HG02981 (cell line): ENCODE results near the gene NFASC.

Experiments used
- ATAC-seq: cut with Tn5 transposase; IDR thresholded peaks from one replicate; pipeline ENCODE4 v1.9.1; 2021; ENCODE audit warnings: mild to moderate bottlenecking, moderate library complexity; ENCODE audit not compliant: unreplicated experiment

The NFASC gene

DNA sequence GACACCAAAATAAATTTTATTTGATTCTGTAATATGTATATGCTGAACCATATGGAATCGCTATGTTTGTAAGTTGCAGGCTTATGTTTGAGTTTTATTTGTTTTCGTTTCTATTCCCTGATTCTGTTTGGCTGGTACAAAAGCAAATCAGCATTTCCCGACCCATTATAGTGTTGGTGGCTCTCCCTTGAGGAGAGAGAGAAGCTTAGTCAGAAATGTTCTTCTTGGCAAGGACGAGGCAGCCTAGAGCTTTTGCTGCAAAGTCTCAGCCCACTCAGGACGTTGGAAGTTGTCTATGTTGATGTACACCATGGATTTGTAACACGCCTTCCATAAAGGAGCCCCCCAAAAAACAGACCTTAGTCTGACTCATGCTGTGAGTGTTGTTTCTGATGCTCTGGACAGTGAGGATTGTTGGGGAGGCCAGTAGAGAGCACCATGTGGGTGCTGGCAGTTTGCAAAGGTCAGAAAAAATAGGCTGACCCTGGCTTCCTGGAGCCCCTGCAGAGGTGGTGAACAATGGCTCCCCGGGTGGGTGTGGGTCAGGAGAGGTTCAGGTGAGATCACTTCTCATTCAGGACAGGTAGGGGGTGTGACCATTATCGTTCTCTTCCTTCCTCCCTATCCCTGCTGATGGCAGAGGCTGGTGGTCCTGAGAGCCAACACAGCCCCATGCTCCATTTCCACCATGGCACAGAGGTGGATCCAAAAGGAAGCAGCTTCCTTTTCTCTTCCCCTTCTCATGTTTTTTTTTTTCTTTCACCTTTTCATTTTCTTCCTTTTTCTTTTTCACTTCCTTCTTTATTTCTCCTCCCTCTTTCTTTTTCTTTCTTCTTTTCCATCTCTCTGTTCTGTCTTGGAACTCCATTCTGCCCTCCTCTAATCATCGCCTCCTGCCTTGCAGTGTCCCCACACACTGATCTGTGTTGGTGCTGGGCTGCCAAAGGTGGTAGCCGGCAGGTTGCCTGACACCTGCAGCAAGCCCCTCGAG, 88.0 kb downstream of the NFASC start:
- ATAC-seq: no peak

DNA sequence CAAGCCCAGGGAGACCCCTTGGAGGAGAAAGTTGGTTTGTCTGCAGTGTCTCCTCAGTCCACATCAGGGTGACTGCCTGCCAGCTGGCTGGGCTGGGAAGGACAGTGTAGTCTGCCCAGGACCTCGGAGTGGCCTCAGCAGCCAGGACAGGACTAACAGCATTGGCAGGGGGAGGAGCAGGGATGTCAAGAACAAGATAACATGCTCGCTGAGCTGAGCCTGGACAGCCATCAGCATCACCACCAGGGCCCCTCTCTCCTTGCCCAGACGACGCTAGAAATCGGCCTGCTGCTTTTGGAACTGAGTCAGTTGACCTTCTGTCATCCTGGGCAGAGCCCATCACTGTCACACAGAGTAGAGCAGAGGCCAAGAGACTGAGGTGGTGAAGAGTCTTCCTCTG, 88.7 kb downstream of the NFASC start:
- no peak for ATAC-seq

DNA sequence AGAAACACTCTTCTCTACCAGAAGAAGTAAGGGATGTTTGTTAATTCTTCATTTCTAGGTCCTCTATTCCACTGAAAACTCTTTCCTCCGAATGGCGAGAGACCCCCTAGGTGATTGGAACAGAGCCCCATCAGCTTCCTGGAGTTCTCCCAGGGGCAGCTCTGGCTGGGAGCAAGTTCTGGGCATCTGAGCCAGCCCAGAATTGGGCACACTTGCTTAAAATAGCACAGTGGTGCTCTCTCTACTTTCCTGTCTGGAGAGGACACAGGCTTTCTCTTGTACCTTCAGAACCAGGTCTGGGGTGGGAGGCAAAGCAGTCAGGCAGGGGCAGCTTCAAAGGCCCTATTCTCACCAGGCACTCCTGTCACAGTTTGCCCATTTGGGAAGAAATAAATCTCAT, 89.2 kb downstream of the NFASC start:
- no peak for ATAC-seq

DNA sequence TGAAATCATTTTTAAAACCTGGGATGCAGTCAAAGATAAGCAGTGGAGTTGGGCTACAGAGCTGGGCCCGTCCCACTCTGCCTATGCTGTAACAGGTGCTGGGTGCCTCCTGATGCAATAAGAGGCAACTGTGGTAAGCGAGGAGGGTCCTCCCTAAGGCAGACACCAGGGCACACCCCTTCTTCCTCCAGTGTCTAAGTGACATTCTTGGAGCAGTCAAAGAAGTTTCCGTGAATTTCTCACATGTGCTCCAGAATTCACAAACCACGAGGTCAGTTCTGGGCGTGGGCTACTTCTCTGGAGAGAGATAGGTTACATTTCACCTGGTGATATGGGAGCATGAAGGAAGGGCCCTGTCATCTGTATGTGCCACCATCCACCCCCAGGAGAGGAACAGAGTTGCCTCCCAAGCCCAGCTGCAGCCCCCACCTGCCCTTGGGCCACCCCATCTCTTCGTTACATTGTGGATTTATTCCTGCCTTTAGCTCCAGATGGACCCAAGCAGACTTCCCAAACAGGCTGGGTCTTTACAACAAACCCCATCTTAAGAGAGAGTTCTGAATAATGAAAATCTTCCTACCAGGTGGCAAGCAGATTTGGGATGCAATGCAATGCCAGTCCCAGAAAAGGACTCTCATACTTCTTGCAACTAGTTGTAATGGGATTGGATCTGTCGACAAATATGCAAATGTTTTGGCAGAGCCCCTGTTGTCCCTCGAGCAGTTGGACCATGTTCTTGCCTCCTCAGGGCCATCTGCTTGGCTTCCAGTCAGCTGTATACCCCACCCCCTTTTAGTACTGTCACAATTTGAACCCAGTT, 89.9 kb downstream of the NFASC start:
- no peak for ATAC-seq

DNA sequence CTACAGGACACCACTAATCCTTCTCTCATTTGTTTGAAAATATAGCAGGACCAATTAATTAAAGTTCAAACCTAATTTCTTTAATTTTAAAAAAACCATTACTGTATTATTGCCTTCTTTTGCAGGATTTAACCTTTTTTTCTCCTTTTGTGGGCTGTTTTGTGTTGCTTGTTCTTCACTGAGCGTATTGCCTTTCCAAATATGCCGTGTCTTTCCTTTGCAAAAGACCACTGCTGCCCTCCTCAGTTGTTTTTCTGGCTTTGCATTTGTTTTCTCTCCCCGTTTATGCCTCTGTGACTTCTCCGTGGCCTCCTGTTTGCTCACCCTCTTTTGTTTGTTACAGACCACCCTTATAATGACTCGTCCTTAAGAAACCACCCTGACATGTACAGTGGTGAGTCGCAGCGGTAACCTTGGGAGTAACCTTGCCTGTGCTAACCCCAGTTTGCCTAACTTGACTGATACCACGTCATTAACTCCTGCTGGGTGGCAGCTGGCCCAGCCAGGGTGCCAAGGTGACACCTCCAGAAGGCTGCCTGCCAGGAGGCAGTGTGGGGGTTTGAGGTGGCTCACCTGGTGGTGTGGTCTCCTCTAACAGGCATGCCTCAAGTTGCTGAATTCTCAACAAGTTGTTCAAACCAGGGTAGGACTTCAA, 91.2 kb downstream of the NFASC start:
- ATAC-seq: no peak

DNA sequence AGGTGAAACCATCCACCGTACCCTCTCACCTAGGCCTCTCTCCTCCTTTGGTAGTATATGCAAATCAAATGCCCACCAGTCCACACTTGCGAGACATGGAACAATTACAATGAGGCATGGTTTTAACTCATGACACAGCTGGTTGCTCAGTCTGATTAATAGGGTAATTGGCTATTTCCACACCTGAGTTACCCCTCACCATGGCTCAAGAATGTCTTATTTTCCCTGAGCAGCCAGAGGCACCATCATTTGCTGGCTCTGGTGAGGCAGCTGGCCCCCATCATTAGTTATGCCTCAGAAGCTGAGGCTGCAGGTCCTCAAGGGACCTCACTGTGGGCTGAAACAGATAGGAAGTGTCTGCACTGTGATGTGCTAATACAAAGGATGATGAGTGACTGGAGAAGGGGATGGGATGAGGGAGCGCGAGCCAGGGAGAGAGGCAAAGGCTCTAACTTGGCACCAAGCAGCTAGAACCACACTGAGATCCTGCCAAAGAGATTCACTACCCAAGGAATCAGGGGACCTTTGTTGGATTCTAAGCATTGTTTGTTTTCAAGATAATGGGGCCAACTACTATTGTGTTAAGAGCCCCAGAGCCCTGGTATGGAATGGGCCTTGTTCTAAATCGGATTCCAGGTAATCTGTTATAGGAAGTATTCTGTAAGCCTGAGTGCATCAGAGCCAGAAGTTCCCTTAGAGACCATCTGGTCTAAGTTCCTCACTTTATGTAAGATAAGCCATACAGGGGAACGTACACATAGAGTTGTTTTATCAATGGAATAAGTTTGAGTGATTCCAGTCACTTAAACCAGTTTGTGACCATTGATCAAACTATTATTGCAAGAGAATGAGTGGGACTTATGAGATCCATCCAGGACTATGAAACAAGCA, 92.3 kb downstream of the NFASC start:
- ATAC-seq: no peak

DNA sequence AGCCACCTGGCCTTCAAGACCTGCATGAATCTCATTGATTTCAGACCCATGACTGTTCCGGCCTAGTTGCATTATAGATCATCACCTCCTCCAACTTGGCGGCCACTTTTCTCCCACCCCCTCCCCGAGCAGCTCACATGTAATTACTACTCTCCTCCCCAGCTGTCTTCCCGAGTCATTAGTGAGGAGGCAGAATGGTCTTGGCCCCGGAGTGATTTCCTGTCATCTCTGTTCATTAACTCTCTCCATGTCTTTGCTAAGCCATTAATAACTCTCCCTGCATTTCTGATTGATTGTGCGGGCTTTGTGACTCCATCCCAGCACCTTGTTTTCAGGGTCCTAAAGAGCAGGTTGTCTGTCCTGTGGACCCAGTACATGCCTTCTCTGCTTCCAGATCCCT, 96.8 kb downstream of the NFASC start:
- no peak for ATAC-seq

DNA sequence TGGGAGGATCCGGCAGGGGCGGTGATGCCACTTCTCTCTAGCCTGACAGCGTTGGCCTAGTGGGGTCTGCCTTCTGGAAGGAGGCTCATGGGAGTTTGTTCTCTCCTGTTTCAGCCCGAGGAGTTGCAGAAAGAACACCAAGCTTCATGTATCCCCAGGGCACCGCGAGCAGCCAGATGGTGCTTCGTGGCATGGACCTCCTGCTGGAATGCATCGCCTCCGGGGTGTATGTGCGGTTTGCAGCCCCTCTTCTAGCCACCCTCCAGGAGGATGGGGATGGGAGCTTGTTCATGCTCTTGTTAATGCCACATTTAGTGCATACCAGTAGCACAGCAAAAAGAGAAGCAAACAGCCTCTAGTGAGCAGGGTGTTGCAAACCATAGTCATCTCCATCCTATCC, 97.5 kb downstream of the NFASC start:
- ATAC-seq: no peak

DNA sequence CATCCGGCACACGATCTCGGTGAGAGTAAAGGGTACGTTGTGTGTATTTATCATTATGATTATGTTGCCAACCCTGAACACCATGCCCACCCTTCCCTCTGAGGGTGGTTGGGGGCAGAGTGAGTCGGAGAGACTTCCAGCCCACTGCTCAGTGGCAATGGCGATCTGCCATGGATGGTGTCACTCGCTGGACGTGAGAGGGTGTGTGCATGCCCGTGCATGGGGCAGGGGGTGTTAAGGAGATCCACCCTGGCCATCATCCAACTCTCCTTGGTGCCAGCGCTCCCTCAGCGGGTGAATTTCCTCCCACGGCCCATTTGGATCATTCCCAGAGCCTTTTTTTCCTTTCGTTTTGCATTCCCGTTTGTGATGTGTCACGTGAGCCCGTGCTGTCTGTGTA, 98.3 kb downstream of the NFASC start:
- no peak for ATAC-seq

DNA sequence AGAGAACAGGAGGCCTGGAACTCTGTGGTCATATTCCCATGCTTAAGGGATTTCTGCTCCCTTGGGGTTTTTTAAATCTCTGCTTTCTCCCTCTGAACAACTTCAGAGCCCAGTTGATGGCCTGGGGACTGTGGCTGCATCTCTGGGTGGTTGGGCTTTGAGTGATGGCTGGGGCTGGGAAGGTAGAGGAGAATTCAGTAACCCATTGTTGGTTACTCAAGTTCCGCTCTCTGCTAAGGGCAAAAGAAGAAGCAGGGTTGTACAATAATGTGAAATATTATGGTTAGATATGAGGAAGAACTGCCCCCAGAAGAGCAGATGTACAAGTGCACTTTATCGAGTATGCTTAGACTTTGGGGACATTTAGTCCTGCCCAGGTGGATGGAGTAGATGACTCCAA, 100.3 kb downstream of the NFASC start:
- no peak for ATAC-seq

DNA sequence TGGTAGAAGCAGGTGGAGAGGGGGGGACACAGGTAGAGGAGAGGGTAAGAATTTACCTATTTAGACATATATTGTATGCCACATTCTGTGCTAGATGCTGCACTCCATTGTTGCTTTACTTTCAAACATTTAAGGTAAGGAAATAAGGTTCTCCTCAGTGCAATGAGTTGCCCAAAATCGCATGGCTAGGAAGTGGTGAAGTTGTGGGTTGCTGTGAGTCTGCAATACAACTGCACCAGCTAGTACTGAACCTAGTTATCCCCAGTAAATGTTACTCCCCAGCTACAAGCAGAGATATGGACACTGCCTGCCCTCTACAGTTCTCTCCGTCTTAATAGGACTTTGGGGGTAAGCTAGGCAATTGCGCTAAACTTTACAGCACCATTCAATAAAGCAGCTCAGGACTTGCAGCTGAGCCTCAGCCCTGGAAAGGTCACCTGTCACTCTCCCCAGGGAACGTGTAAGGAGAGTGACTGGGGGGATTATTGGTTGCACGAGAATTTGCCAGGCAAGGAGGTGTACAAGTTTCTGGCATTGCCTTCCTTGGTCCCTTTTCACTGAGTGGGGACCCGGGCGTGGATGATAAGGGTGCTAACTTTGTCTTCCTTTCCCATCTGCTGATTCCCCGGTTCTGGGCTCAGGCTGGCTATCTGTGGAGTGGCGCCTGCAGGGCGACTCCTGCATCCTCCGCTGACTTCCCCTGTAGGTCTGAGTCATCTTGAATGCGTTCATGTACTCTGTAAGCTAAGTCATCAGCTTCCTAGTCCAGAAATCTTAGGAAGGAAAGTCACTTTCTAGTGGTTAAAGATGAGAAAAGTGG, 101.1 kb downstream of the NFASC start:
- ATAC-seq: no peak

DNA sequence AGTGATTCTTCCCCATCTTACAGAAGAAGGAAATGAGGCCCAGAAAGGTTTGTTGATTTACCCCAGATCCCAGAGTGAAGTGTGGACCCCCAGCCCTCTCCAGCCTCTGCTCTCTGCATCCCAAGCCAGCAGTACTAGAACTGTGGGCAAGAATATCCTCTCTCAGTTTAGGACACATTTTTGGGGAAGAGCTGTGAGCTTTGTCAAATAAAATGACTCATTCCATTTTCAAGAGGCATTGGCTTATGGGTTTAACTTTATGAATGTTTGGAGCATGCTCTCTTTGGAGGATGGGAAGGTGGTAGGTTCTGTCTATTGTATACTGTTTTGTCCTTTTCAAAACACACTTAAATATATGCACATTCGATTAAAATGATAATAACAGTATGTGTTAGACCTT, 101.8 kb downstream of the NFASC start:
- ATAC-seq: no peak

DNA sequence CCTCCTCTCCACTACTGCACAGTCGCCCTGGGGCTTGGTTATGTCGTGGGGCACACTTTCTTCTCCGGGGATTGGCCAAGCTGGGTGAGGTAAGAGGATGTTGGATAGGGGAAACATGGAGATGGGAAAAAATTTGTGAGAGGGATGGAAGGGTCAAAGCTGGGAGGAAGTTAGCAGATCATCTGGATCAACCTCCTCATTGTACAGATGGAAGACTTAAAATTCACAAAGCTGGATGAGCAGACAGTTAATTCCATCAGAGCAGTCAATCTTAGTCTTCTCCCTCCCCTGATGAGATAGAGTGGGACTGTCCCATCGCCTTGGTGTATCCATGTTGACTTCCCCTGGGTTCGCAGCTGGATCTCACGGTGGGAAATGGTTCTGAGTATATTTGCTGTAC, 102.8 kb downstream of the NFASC start:
- ATAC-seq: no peak

DNA sequence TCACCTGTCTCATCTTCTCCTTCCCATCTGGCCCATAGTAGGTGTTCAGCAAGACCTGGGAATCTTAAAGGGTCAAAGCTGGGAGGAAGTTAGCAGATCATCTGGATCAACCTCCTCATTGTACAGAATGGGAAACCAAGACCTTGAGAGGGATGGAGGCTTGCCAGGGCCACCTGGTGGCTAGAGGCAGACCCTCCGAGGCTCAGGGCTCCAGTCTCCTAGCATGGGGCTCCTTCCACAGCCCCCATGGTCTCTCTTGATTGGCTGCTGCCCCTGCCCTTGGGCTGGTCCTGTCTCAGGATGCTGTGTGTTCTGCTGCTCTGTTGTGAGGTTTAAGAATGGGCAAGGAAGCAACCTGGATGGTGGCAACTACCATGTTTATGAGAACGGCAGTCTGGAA, 103.7 kb downstream of the NFASC start:
- ATAC-seq: no peak

DNA sequence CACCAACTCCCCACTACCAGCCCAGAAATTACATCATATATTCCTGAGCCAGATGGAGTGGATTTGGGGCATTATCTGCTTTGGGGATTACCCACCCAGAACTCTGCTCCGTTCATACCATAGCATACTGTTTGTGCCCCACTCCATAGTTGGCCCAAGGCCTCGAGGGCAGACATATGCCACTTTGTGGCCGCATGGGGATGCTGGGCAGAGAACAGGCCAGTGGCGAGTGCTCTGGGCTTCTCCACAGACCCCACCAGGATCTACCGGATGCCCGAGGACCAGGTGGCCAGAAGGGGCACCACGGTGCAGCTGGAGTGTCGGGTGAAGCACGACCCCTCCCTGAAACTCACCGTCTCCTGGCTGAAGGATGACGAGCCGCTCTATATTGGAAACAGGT, 104.4 kb downstream of the NFASC start:
- no peak for ATAC-seq

DNA sequence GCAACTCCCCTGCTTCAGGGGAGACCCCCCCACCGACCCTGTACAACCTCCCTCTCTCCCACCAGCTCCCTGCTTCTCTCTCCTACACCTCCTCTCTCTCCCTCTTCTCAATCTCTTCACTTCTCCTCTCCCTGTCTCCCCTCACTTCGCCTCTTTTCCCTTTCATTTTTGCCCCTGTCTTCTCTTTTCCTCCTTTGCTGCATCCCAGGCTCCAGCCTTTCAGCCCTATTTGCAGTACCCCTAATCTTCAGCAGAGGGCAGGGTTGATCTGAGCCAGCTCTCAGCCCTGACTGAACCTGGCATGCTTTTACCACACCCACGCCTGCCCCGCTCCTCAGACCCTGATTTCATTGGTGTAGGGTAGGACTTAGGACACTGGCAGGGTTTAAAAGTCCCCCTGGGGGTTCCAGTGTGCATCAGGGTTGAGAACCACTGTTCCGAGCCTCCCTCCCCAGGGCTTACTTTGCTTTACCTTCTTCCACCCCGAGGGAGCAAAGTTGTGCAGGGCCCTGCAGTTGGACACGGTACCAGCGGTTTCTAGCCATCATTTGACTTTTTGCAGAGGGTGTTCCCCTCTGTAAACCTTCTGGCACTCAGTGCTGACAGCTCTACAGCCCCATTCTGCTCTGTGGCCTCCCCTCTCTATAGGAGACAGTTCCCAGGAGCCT, 105.0 kb downstream of the NFASC start:
- ATAC-seq: no peak

DNA sequence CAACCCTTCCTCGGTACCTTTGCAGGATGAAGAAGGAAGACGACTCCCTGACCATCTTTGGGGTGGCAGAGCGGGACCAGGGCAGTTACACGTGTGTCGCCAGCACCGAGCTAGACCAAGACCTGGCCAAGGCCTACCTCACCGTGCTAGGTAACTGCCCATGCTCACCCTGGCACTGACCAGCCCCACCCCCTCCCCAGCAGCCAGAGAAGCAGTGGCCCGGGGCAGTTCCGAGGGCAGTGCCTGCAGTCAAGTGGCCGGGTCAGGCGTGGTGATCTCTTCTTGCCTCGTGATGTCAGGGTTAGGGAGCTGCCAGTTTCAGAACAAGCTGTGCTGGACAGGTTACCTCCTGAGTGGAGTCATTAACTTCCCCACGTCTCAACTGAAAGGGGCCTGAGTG, 106.0 kb downstream of the NFASC start:
- no peak for ATAC-seq

DNA sequence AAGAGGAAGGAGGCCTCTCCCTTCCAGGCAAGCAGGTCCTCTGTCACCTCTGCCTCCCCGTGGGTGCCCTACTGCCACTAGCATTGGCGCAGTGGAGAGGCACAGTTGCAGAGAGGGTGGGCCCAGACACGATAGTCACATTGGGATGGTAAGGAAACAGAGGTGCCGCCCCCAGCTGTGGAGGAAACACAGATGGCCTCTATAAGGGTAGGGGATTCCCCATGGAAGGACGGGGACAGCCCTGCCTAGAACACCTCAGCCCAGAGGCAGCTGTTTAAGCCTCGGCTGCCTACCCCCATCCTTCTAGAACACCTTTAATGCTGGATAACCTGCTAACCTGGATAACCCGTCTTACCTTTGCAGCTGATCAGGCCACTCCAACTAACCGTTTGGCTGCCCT, 106.7 kb downstream of the NFASC start:
- no peak for ATAC-seq

DNA sequence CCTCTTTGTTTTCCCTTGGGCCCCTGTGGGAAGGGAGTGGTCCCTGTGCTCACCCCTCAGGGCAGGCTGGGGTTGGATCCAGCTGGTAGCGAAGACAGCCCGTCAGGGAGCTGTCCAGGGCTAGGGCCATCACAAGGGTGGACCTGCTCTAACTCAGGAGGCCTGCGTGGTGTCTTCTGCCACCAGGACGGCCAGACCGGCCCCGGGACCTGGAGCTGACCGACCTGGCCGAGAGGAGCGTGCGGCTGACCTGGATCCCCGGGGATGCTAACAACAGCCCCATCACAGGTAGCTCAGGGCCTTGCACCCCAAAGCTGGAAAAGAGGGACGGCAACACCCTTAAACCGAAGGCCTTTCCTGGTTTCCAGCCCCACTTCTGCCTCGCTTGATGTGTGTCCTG, 108.1 kb downstream of the NFASC start:
- ATAC-seq: no peak
